HG03196 (cell line): ENCODE data around the gene RALY.

Experiments used
- ATAC-seq: cut with Tn5 transposase; IDR thresholded peaks from one replicate; pipeline ENCODE4 v1.9.1; 2021; ENCODE audit not compliant: unreplicated experiment

The RALY gene

DNA sequence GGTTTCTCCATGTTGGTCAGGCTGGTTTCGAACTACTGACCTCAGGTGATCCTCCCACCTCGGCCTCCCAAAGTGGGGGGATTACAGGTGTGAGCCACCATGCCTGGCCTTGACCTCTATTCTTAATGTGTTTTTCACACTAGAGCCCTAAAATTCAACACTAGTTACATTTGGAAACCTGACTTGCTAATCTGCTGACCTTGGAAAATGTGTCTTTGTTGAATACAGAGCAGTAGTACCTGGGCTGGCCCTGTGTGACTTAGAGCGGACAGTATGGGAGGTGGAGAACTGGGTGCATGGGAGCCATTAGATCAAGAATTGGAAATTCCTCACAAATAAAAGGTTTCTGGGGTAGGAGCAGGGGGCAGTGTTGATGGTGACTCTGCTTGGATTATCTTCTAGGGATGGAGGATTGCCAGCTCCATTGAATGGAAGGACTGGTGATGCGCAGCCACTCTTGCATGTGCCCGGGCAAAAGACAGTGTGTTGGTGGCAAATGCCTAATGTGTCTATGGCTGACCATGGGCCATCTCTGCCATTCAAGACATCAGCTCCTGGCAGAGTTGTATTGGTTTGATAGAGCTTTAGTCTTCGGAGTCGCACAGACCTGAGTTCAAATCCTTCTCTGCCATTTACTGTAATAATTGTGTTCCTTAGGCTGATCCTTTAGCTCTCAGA lies 53.4 kb downstream of the RALY start:
- no peak for ATAC-seq

DNA sequence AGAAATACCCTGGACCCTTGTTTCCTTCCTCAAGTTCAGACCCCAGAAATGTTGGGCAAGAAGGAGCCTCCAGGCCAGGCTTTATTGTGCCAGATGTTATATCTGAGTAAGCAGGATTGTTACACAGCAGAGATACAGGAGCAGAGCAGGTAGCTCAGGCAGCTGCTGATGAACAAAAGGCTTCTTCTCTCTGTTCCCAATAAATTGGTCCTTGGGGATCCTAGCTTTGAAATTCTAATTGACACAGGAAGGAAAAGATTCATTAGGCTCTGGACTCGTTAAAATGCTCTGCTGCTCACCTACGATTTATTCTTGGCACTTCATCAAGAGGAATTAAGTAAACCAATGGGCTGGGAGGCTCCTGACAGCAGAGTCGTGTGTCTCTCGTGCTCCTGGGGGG lies 54.2 kb downstream of the RALY start:
- ATAC-seq: no peak

DNA sequence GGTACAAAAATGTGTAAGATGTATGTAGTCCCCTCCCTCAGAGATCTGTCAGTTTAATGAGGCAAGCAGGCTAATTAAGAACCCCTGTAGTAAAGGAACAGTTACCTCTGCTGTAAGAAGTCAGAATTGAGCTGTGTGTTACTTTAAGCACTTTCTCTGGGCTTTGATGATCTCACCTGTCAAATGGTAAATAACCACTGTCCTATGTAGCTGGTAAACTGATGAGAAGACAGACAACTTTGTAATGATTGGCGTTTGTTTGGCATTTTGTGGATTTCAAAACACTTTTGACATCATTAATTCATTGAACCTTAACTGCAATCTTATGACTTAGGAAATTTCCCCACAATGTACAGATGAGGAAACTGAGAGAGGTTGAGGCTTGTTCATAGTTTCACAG lies 55.7 kb downstream of the RALY start:
- ATAC-seq: no peak

DNA sequence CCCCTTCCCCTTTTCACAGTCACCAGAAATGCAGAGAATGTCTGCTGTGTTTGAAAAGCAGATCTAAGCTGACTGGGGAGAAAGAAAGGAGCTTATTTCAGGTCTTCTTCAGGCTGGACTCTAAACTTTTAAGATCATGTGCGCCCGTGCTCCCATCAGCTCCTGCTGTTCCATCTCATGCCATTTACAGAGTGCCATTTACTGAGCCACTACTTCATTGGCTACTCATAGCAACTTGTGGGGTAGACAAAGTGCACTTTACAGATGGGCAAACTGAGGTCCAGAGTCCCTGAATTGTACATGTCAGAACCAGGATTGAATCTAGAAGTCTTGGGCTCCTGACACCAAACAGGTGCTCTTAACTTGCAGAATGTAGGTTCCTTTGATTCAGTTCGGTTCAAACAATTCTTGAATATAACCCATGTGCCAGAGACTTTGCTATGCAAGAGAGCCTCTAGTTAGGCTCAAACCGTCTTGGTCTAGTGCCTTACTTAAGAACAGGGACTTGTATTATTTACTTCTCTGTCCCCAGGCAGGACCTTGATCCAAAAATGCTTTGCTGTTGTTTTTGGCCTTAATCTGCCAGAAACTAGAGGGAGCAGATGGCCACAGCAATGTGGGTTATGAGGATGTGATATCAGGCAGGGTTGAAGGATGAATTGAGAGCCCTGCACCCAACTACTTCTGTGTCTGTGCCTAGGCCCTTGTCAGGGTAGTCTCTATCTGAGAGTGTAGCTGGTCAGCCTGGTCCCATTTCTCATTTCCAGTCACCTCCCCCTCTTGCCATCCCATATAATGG lies 56.4 kb downstream of the RALY start:
- ATAC-seq: no peak

DNA sequence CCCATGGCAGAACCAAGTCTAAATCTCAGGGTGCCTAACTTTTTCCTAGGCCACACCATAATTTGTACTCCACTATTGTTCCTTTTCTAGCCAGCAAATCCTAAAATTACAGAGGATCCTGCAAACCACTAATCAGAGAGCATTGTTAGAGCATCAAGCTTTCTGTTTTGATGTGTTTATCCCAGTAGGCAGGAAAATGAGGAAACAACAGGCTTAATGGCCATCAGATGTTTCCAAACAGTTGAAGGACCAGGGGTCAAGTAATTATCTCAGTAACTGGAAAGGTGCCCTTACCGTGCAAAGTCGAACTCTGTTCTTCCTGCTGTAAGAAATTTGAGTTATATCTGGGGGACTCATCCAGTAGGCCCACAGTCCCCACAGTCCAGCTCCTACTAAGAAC lies 58.7 kb downstream of the RALY start:
- no peak for ATAC-seq

DNA sequence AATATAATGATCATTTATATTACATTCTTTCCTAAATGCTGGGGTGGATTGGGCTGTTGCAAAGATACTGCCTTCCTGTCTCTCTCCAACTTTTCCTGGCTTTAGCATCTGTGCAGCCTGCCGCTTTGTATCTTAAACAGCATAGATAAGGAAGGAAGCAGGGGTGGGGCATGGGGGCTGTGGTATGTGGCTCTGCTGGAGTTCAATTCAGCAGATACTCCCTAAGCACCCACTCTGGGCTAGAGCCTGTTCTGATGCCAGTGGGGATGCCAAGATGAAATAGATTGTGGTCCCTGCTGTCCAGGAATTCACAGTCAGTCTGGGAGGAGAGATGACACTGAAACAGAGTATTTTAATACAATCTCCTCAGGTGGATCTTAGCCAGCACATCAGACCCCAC lies 61.6 kb downstream of the RALY start:
- ATAC-seq: no peak

DNA sequence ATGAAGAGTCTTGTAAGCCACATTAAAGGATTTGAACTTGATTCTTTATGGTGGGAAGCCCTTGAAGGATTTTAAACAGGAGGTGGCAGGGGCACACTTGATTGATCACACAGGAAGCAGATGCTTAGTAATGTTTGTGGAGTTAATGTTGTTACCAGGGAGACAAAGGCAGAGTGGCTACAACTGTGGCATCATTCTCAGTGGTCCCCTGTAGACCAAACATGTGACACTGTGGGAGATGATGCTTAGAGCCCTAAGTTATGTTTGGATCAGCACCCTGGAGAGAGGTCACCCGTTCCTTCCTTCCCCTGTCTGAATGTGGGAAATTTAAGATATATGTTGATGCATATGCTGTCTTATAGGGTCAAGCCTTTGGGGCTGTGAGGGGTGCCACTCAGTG lies 65.1 kb downstream of the RALY start:
- no peak for ATAC-seq

DNA sequence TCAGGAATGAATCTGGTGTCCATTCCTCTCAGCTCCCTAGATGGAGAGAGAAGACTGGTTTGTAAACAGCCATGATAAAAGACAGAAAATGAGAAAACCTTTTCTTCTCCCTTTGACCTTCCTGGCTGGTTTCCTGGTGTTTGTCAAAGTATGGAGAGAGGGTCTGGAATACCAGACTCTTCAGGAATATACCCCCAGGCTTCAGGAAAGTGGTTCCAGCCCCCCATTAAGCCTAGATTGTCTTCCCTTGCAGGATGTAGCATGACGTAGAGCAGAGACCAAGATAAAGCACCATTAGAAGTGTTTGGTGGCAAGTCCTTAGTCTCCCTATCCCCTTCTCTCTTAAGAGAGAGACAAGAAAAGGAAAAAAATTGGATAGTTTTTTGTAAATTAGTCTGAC lies 67.3 kb downstream of the RALY start:
- ATAC-seq: no peak

DNA sequence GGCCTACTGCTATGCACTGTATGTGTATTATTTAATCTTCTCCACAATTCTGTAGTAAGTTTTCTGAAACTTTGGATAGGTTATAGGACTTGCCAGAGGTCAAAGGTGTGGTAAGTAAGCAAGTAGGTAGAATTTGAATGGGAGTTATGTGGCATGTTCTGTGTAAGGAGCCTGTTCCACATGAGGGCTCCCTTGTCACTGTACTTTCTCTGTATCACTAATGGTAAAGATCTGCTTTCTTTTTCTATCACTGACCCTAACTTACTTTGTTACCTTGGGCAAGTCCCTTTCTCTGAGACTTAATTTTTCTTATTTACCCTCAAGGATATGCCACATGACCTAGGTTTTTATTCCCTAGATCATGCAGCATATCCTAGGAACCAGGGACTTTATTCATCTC lies 68.0 kb downstream of the RALY start:
- no peak for ATAC-seq

DNA sequence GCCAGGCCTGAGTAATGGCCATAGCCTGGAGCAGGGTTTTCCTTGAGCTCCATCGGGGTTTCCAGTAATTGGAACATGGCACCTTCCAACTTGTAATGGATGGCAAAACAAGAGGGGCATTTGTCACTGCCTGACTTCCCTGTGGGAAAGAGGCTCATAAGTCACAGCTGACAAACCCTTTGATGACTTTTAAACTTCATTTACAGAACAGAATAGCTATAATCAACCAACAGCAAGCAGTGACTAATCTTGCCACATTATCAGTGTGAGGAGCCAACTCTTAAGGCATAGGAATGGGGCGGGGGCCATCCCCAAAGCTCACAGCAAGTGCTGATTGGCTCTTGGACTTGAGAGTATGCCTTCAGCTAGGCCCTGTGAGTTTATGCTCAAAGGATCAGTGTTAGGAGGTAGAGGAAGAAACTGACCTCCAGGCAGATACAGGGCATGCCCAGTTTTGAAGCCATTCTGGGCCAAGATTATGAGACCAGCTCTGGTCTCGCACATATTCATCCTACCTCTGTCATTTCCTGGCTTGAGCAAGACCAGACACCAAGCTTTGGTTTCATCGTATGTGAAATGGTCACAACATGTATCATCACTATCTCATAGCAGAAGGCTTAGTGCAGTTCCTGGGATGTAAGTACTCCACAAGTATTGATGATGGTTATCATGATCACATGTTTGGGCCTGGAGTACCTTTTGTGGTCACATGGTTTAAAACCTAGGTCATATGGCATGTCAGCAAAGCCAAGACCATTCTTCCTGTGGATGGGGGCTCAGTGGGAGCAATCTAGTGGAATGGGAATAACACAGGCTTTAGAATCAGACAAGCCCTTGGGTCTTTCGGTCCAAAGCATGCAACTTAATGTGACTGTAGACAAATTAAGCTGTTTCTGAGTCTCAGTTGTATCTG lies 69.1 kb downstream of the RALY start:
- no peak for ATAC-seq

DNA sequence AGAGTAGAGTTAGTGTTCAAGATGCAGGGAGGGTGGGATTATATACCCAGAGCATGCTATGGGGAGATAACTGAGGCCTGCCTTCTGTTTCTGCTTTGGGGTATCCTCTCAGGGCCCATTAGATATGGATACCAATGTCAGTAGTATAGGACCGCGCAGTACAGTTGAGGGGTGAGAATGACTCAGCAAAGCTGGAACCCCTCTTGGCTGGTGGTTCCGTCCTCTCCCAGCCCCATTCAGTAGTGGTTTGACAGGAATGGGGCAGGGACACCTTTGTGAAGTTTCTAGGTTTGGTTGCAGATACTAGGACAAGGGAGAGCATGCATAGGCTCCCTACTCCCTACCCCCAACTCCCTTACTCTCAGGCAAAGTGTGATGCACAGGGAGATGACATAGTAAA lies 70.6 kb downstream of the RALY start:
- no peak for ATAC-seq

DNA sequence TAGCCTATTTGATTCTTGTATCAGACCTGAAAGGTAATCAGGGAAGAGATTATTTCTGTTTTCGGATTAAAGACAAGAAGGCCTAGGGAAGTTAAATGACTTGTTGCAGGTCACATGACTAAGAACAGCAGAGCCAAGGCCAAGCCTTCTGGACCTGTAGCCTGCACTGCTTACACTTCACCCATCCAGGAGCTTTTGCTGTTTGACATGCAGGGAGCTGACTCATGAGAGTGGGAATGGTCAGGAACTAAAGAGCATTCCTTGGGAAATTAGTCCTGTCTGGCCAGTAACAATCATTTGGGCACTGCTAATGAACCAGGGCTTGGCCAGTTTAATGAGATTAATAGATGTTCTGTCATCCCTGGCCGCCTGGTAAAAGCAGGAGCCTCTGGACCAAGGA lies 71.5 kb downstream of the RALY start:
- ATAC-seq: no peak

DNA sequence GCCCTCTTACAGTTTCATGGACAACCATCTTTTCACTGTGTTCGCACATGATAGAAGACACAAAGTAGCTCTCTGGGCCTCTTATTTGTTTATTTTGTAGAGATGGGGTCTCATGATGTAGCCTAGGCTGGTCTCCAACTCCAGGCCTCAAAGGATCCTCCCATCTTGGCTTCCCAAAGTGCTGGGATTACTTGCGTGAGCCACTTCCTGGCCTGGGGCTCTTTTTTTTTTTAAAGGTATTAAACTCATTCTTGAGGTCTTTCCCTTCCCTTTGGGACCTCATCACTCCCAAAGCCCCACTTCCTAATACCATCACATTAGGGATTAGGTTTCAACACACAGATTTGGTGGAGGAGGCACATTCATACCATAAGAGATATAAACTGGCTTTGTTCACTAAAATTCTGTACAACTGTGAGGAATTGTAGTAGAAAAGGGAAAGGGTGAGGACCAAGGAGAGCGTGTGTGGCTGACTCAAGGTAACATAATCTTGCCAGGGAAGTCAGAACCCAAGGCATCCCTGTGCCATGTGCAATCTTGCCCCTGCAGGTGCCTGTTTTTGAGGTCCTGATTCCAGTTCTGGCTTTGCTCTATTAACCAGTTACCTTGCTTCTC lies 72.9 kb downstream of the RALY start:
- no peak for ATAC-seq

DNA sequence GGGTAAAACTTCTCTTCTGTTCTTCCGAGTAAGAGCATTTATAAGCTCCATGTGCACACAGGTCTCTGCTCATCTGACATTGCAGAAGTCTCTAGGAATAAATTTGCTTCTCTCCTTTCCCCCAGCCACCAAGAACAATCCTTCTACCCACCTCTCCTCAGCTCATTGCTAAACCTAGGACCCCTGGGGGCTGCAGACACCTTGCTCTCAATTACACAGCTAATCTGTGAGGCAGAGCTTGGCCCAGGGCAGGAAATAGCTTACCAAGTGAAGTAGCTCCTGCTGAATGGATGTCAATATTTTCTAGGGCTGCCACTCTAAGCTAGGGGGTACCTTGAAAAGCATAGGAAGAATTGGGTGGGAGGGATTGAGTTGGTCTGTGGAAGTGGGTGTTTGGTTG lies 74.3 kb downstream of the RALY start:
- ATAC-seq: no peak

DNA sequence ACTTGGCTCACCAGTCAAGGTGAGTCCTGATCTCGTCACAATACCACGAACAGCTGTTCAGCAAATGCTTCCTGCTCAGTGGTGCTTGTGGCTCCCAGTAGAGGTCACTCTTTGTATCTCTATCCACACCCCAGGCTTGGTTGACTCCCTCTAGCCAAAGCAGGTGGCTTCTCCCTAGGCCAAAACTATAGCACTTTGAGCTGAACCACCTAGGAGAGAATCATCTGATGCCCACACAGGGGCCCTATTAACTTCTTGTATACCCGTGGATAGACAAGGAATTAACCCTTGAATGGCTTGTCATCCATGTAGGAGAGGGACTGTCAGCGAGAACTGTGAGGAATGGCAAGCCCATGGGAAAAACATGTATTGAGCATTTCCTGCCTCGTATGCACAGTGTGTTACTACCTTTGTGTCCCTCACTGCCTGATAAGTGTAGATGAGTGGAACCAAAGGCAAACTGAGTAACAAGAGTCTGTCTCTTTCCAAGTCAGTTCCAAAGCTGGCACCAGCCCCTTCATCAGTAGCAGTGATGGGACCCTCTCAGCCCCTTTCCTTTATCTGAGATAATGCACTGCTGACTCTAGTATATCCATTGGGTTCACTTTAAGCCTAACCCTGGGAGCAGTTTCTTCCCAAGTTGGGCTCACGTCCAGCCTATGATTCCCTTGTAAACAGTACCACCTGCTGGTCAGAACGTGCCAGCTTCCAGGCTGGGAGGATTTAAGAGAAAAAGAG lies 75.8 kb downstream of the RALY start:
- ATAC-seq: no peak

DNA sequence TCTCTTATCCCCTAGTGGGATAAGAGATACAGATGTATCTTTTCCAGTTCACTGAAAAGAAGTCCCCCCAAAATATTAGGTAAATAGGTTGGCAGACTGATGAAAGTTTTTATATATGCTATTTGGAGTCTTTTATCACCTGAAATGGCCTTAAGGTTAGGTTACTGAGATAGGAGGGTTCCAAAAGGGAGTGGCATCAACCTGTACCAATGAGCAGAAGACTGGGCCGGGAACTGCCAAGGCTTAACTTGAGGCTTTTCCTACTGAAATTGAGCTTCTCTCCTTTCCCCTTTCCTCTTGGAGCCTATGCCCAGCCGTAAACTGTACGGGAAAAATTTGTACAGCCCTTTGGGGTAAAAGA lies 76.3 kb downstream of the RALY start:
- ATAC-seq: no peak

DNA sequence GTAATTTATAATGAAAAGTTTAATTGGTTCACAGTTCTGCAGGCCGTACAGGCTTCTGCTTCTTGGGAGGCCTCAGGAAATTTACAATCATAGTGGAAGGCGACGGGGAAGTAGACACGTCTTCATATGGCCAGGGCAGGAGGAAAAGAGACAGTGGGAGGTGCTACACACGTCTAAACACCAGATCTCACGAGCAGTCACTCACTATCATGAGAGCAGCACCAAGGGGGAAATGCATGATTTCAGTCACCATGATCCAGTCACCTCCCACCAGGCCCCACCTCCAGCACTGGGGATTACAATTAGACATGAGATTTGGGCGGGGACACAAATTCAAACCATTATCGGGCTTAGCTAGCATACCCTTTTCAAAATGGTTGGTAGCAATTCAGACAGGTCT lies 77.1 kb downstream of the RALY start:
- no peak for ATAC-seq

DNA sequence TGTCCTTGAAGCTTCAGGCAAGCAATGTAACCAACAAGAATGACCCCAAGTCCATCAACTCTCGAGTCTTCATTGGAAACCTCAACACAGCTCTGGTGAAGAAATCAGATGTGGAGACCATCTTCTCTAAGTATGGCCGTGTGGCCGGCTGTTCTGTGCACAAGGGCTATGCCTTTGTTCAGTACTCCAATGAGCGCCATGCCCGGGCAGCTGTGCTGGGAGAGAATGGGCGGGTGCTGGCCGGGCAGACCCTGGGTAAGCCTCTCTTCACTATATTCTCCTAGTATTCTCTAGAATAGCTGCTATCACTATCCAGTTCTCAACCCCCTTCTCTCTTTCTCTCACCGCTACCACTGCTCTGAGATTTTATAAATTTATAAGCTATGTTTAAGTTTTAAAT lies 78.4 kb downstream of the RALY start:
- ATAC-seq: no peak

DNA sequence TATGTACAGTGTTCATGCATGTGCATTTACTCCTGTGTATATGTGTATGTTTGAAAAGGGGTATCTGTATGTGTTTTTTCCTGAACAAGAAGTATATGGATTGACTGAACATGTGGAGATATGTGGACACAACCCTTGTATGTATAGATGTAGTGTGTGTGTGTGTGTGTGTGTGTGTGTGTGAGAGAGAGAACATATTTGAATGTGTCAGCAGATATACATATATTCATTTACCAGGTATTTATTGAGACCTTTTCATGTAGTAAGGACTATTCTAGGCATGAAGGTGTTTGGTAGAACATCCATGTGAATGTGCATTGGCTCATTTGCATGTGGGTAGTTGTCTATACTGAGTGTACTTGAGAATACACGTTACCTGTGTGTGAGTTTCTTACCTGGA lies 79.1 kb downstream of the RALY start:
- no peak for ATAC-seq

DNA sequence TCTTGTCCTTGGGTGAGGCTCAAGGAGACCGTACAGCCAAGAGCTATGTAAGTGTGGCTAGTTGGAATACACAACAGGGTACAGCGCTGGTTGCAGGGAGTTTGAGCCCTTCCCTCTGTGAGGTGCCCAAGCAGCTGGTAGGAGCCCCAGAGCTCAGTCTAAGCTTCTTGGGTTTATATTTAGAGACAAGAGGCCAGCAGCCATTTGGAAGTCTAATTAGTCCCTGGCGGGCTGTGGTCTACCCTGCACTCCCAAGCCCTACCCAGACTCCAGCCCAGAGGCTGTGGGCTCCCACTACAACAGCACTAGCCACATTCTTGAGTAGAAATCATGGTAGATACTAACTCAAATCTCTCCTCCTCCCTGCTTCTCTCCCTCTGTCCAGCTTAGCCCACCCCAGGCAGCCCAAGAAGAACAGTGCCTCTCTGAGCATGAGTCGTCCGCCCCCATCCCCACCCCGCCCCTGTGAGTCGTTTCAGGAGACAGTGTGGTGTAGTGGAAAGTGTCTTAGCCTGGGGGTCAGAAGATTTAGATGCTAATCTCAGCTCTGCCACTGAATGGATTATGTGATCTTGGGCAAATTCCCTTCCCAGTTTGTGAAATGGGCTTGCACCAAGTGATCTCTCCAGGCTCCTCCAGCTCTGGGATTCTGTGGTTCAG lies 80.5 kb downstream of the RALY start:
- no peak for ATAC-seq
